ENCODE results near the gene ANKS1A. TPM values are rescaled to one million over a fixed set of nuclear protein-coding genes. Genes with fewer than 3 reads are reported as not detected.
A peak's percentile ranks its signal among the peaks of the same experiment; 100 is the strongest.

ANKS1A gene
- total RNA-seq, 1 experiment from 2014 or later, result 26.5 TPM

GRCh38 chr6:34875292-34876213 lies 13.5 kb upstream of the ANKS1A start:
- no CpG with 5 or more reads among the region's 4 CpGs for WGBS (ENCODE audit: extremely low coverage, insufficient read length, low lambda C conversion rate)
- no peak for DNase-seq
- peaks cover 10 to 75% (median 56%) of the 10 kb centered on the region in 3 experiments; a peak in 6 of 7 replicates for H3K36me3 Mint-ChIP-seq (ENCODE audit: insufficient read depth in 1 of 3, low read depth in 3 of 3)

More at GRCh38 chr6:34875292-34876213, 13.5 kb upstream of the ANKS1A start:
- no peak overlapping the region for H3K18ac ChIP-seq (ENCODE audit: insufficient read length, low read depth, low read length)
- no peak overlapping the region for H2BK120ac ChIP-seq (ENCODE audit: low read depth, low read length, poor library complexity, severe bottlenecking)
- TF ChIP-seq CTCF (conservative IDR thresholded peaks at IDR 0.05), result no peak
- no peaks in the 10 kb centered on the region for H4K20me1 ChIP-seq (ENCODE audit: control insufficient read depth, insufficient read depth, insufficient read length)
- H2BK12ac ChIP-seq (ENCODE audit: insufficient read length, low read depth, low read length), result no peak overlapping the region
- H3K14ac ChIP-seq (ENCODE audit: insufficient read depth, low read length), result no peak overlapping the region
- no peak overlapping the region for H4K8ac ChIP-seq (replicated peaks; ENCODE audit: insufficient read length, low read depth, low read length)
- no peaks in the 10 kb centered on the region for H3K79me2 ChIP-seq (ENCODE audit: insufficient read depth, low read length)
- Mint-ChIP-seq H3K4me3 (peak overlapping the region in 1 of 2 experiments; percentile 31; a peak in 2 of 5 replicates), H3K4me1 (peaks cover 11 to 12% of the 10 kb centered on the region in 2 experiments), H3K9me3 (no peaks in the 10 kb centered on the region), H3K27me3 (ENCODE audit: low read depth) (no peaks in the 10 kb centered on the region), H3K27ac (peak overlapping the region in 2 of 3 experiments; percentile 67 to 72; a peak in 6 of 7 replicates)
- no peak overlapping the region for H3K27ac ChIP-seq (ENCODE audit: insufficient read length, low read depth, low read length)
- no peak overlapping the region for H3K56ac ChIP-seq (ENCODE audit: insufficient read length, low read depth, low read length)
- peaks cover 7% of the 10 kb centered on the region; the same call in 1 of the 2 replicates for H3K4me1 ChIP-seq (ENCODE audit: insufficient read depth, low read length)
- H3T11ph ChIP-seq (ENCODE audit: low read length), result no peak overlapping the region
- H3K4ac ChIP-seq (ENCODE audit: low read depth, low read length), result no peak overlapping the region
- H4K91ac ChIP-seq (ENCODE audit: insufficient read length, low read depth, low read length), result no peak overlapping the region
- no peak overlapping the region for H2BK20ac ChIP-seq (ENCODE audit: low read depth, low read length, poor library complexity, severe bottlenecking)
- no peak overlapping the region for H2BK5ac ChIP-seq (ENCODE audit: insufficient read length, low read length)
- no peak overlapping the region for H2AK5ac ChIP-seq (ENCODE audit: insufficient read length, low read length)
- no peak overlapping the region; the same call in 1 of the 2 replicates for H2BK15ac ChIP-seq (ENCODE audit: low read depth, low read length)
- no peaks in the 10 kb centered on the region for H3K9me3 ChIP-seq (ENCODE audit: control insufficient read depth, low read depth, low read length)
- no peaks in the 10 kb centered on the region for H3K27me3 ChIP-seq (ENCODE audit: insufficient read depth, low read length)
- H4K5ac ChIP-seq (ENCODE audit: insufficient read length, low read depth, low read length), result no peak overlapping the region
- H2AFZ ChIP-seq (ENCODE audit: low read length), result no peak overlapping the region
- no peaks in the 10 kb centered on the region for H3K23me2 ChIP-seq (ENCODE audit: insufficient read length, low read depth, low read length, poor library complexity, severe bottlenecking)
- H3K9ac ChIP-seq (ENCODE audit: extremely low read depth, insufficient read length, low read length), result peak overlapping the region; percentile 33
- H3K79me1 ChIP-seq (ENCODE audit: insufficient read depth, low read depth, low read length, poor library complexity, severe bottlenecking), result no peaks in the 10 kb centered on the region
- H3K4me2 ChIP-seq (ENCODE audit: insufficient read depth, insufficient read length, low read length), result peak overlapping the region; percentile 45
- no peak overlapping the region for H3K23ac ChIP-seq (ENCODE audit: insufficient read length, low read depth, low read length)

All from H9 (cell line).